K562 (cell line): ENCODE results near the gene NSMF. TPM values are rescaled to one million over a fixed set of nuclear protein-coding genes. Genes with fewer than 3 reads are reported as not detected.
A peak's percentile ranks its signal among the peaks of the same experiment; 100 is the strongest.

Experiments
- ATAC-seq: fragments of 200-7000 bp; cut with Tn5 transposase; 3 replicates; pipeline ENCODE4 v1.9.1; 2020; ENCODE audit warnings: moderate library complexity
- BruUV-seq: library from RNA; stranded (reverse); fragments of 400-500 nt; replicated peaks from 2 replicates; lab custom pipeline; 2021; lab: Mats Ljungman, UMichigan
- CTCF ChIA-PET: fragments of 300-600 bp; formaldehyde crosslinking; extraction: SDS; loops from one replicate; lab custom pipeline; 2021; ENCODE audit warnings: low intra/inter-chr PET ratio; lab: Yijun Ruan, JAX
- POLR2A ChIA-PET: fragments of 300-600, 350-650 bp; sonication (Branson Sonifier 250); formaldehyde crosslinking; extraction: SDS; loops from one replicate; lab custom pipeline; 2021; ENCODE audit warnings: antibody characterized with exemption, inconsistent platforms; lab: Yijun Ruan, JAX
- DNase-seq, 4 experiments: peaks; one replicate each; pipeline versions ENCODE4 v3.0.0 to v3.0.0-alpha.2; 2011 to 2018; ENCODE audit warnings: low spot score in 3 of 4, mixed read lengths in 3 of 4; ENCODE audit errors: extremely low read depth in 1 of 4
- FAIRE-seq: peaks from 2 replicates; lab custom pipeline; 2011; peaks lifted over from hg19 to GRCh38; lab: Jason Lieb, UNC
- H2AFZ ChIP-seq: 2 replicates; pipeline ENCODE4 v1.6.0; 2011; ENCODE audit warnings: low read depth, low read length, control low read depth, inconsistent platforms
- H3K27ac ChIP-seq: fragments of 200-600 bp; 3 replicates; pipeline ENCODE4 v1.8.0; 2011; ENCODE audit warnings: low read depth, mild to moderate bottlenecking, control low read depth, inconsistent platforms, low read length, moderate library complexity, mixed read lengths; ENCODE audit errors: extremely low read depth
- H3K27me3 ChIP-seq, 2 experiments: fragments of 300-600 bp in 1 of 2; 2 replicates in 1 of 2; 3 replicates in 1 of 2; pipeline versions ENCODE4 v1.6.0 to v1.8.0; 2011; ENCODE audit warnings: inconsistent platforms in 2 of 2, low read length in 2 of 2, mild to moderate bottlenecking in 1 of 2, mixed read lengths in 1 of 2, moderate library complexity in 1 of 2; ENCODE audit not compliant: control insufficient read depth in 2 of 2, insufficient read depth in 2 of 2
- H3K36me3 ChIP-seq: fragments of 300-600 bp; 3 replicates; pipeline ENCODE4 v1.8.0; 2011; ENCODE audit warnings: mild to moderate bottlenecking, low read length, inconsistent platforms; ENCODE audit not compliant: control insufficient read depth, insufficient read depth
- H3K4me1 ChIP-seq, 2 experiments: fragments of 200-600 bp in 1 of 2; replicated peaks in 1 of 2; 2 replicates in 1 of 2; 3 replicates in 1 of 2; pipeline versions ENCODE4 v1.5.1 to v1.8.0; 2011; ENCODE audit warnings: inconsistent platforms in 2 of 2, low read length in 2 of 2, mild to moderate bottlenecking in 1 of 2, mixed read lengths in 1 of 2, moderate library complexity in 1 of 2; ENCODE audit not compliant: control insufficient read depth in 2 of 2, insufficient read depth in 2 of 2
- H3K4me2 ChIP-seq: 2 replicates; pipeline ENCODE4 v1.6.1; 2011; ENCODE audit warnings: low read length, control low read depth, inconsistent platforms, mixed read lengths; ENCODE audit not compliant: insufficient read depth
- H3K4me3 ChIP-seq: fragments of 200-600 bp; sonication (generic), shearing (Covaris generic); 2 replicates; pipeline ENCODE4 v1.5.1; 2016; ENCODE audit warnings: control low read depth, inconsistent platforms
- H3K79me2 ChIP-seq: fragments of 200-600 bp; 3 replicates; pipeline ENCODE4 v1.8.0; 2011; ENCODE audit warnings: low read length, inconsistent platforms; ENCODE audit not compliant: control insufficient read depth, insufficient read depth
- H3K9ac ChIP-seq, 2 experiments: 2 replicates each; pipeline versions ENCODE4 v1.6.0 to v1.6.1; 2011; ENCODE audit warnings: low read depth in 2 of 2, low read length in 2 of 2, control low read depth in 1 of 2, inconsistent platforms in 1 of 2, mild to moderate bottlenecking in 1 of 2, mixed read lengths in 1 of 2; ENCODE audit not compliant: insufficient read depth in 1 of 2
- H3K9me1 ChIP-seq: one replicate; pipeline ENCODE4 v1.6.0; 2011; ENCODE audit warnings: inconsistent platforms, mild to moderate bottlenecking, low read length, moderate library complexity; ENCODE audit not compliant: control insufficient read depth, insufficient read depth
- H3K9me3 ChIP-seq: replicated peaks from 2 replicates; pipeline ENCODE4 v1.5.1; 2011; ENCODE audit warnings: low read depth, low read length, inconsistent platforms; ENCODE audit not compliant: control insufficient read depth, insufficient read depth
- H4K20me1 ChIP-seq: replicated peaks from 2 replicates; pipeline ENCODE4 v1.6.1; 2011; ENCODE audit warnings: low read length, inconsistent platforms, mixed read lengths; ENCODE audit not compliant: control insufficient read depth, insufficient read depth
- CBFB ChIP-seq: sonication (generic); formaldehyde crosslinking; IDR thresholded peaks from 2 replicates; pipeline ENCODE4 v1.4.0; 2020; ENCODE audit warnings: mild to moderate bottlenecking, missing genetic modification reagents
- MYNN ChIP-seq, 2 experiments: sonication (generic); formaldehyde crosslinking in 1 of 2; IDR thresholded peaks; 2 replicates each; pipeline versions ENCODE4 v1.5.0 to v1.6.1; 2016 to 2020; ENCODE audit warnings: antibody characterized with exemption in 1 of 2, missing genetic modification reagents in 1 of 2
- NFYB ChIP-seq: IDR thresholded peaks from 2 replicates; pipeline ENCODE4 v1.6.1; 2011; ENCODE audit warnings: mild to moderate bottlenecking, moderate library complexity; ENCODE audit not compliant: insufficient read length; ENCODE audit errors: extremely low read depth
- POLR2G ChIP-seq: fragments of 200-400 bp; formaldehyde crosslinking; IDR thresholded peaks from 2 replicates; pipeline ENCODE4 v1.6.1; 2017; ENCODE audit warnings: low read depth, mild to moderate bottlenecking, antibody characterized with exemption, low read length, moderate library complexity
- RBFOX2 ChIP-seq: fragments of 200-400 bp; formaldehyde crosslinking; IDR thresholded peaks from 2 replicates; pipeline ENCODE4 v1.6.1; 2017; ENCODE audit warnings: low read depth, mild to moderate bottlenecking, low read length, moderate library complexity
- SUPT5H ChIP-seq: fragments of 450-650 bp; IDR thresholded peaks from 2 replicates; pipeline ENCODE4 v1.6.1; 2016
- ZNF696 ChIP-seq: fragments of 250-450 bp; sonication (Bioruptor Pico); conservative IDR thresholded peaks from 2 replicates; pipeline ENCODE4 v1.4.0; 2020; ENCODE audit warnings: mild to moderate bottlenecking, moderate library complexity
- ZNF717 ChIP-seq: fragments of 250-450 bp; sonication (Bioruptor Pico); IDR thresholded peaks from 2 replicates; pipeline ENCODE4 v1.5.0; 2021
- ZSCAN29 ChIP-seq: fragments of 450-650 bp; IDR thresholded peaks from 2 replicates; pipeline ENCODE4 v1.6.1; 2017
- WGBS: fragments of 100-300 bp; shearing (Covaris generic); methylation state at CpG from one replicate; pipeline ENCODE4 v1.1.6; 2016; ENCODE audit warnings: low coverage, mixed read lengths; ENCODE audit not compliant: insufficient coverage; ENCODE audit errors: missing lambda C conversion rate; 5-methylcytosine and 5-hydroxymethylcytosine counted together
- in situ Hi-C: fragments of 300-500 bp; cut with MboI; formaldehyde crosslinking; loops from 4 replicates; pipeline ENCODE4 v1.15.0; 2018; ENCODE audit warnings: inconsistent platforms, mixed read lengths
- intact Hi-C: fragments of 100-400 bp; cut with micrococcal nuclease; formaldehyde crosslinking; loops from 2 replicates; pipeline ENCODE4 v1.14.2; 2022
- polyA plus RNA-seq, 8 experiments: library from polyadenylated mRNA; depleted of rRNA in 4 of 8; stranded (reverse) in 5 of 8; unstranded in 3 of 8; fragments of >200 nt; fragmentation: Nextera tagmentation in 2 of 8; fragmentation: Illumina TruSeq in 1 of 8; extraction: Ambion mirVana in 2 of 8; extraction: Trizol in 1 of 8; gene quantifications; 2 replicates each; pipeline versions ENCODE4 v1.2.1 to v1.2.3, GENCODE V29; 2011 to 2014; ENCODE audit warnings: inconsistent platforms in 1 of 8, missing spikeins in 1 of 8
- total RNA-seq, 7 experiments: library from RNA; depleted of rRNA in 6 of 7; stranded (reverse); fragments of >200 nt in 6 of 7; fragmentation: Illumina TruSeq in 2 of 7; extraction: Trizol in 2 of 7; gene quantifications; 2 replicates each; pipeline versions ENCODE4 v1.2.1 to v1.2.3, GENCODE V29; 2011 to 2021; ENCODE audit warnings: low replicate concordance in 1 of 7
- TF ChIP-seq, protein P1 (sequence below): fragments of 200-800 bp; sonication (Bioruptor generic); IDR thresholded peaks from 2 replicates; pipeline ENCODE4 v1.6.1; 2017; ENCODE audit warnings: missing genetic modification characterization, missing compliant biosample characterization
- TF ChIP-seq, protein P2 (sequence below): sonication (generic); formaldehyde crosslinking; IDR thresholded peaks from 2 replicates; pipeline ENCODE4 v1.8.1; 2023; ENCODE audit warnings: mild to moderate bottlenecking, missing genetic modification reagents, moderate library complexity

Gene NSMF
- total and polyA plus RNA-seq, 9 of the 15 experiments (the other 6 are each of a cell fraction or from before 2014, with no cell fraction given) = 0.20 to 82.7 (median 29.3) TPM

DNA sequence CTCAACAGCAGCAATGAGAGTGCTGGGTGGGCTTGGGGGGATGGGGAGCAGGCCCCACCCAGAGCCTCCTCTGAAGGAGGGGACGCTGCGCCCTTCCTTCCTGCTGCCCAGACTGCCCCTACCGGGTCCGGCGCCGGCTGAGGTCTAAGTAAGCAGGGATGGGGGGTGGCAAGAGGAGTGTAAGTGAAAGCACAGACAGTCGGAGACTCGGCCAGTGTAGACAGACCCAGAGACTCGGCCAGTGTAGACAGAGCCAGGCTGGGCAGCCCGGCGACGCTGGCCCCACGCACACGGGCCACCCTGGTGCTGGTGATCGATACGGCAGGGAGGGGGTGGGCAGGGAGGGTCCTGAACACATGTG is 10.6 kb downstream of the NSMF start:
- Histone ChIP-seq H3K36me3 (peaks cover 34% of the 10 kb centered on the region), H3K27ac (no peak overlapping the region), H3K9ac (no peak overlapping the region), H3K79me2 (no peaks in the 10 kb centered on the region), H4K20me1 (no peaks in the 10 kb centered on the region), H3K9me1 (no peaks in the 10 kb centered on the region), H3K9me3 (no peaks in the 10 kb centered on the region), H2AFZ (no peak overlapping the region), H3K4me2 (no peak overlapping the region), H3K4me1 (peaks cover 8 to 70% of the 10 kb centered on the region in 2 experiments), H3K4me3 (no peak overlapping the region), H3K27me3 (no peaks in the 10 kb centered on the region)
- TF ChIP-seq ZSCAN29 (peak; percentile 65; the same call in 1 of the 2 replicates), ZNF696 (CRISPR knock-in tag) (no peak)
- CTCF ChIA-PET = no interaction called here
- WGBS = 98% methylated on average over 11 of the region's 16 CpGs
- in situ Hi-C loops = loop anchor here (5.0 kb wide), 1 partner anchor 161 kb away; no protein-coding TSS in a partner anchor
- intact Hi-C loops = loop anchor here (5.0 to 10.0 kb wide), 2 partner anchors 86 to 146 kb away; partner anchors contain the start of gene NRARP
- no TSS peak for BruUV-seq
- no peak for DNase-seq
- no peak for ATAC-seq
- POLR2A ChIA-PET = interaction anchor here (0.6 to 1.5 kb wide), 3 partner anchors 15 to 561 kb away, joined by 3 to 7 read pairs (median 6); partner anchors contain the start of gene NRARP
- no peak for FAIRE-seq

DNA sequence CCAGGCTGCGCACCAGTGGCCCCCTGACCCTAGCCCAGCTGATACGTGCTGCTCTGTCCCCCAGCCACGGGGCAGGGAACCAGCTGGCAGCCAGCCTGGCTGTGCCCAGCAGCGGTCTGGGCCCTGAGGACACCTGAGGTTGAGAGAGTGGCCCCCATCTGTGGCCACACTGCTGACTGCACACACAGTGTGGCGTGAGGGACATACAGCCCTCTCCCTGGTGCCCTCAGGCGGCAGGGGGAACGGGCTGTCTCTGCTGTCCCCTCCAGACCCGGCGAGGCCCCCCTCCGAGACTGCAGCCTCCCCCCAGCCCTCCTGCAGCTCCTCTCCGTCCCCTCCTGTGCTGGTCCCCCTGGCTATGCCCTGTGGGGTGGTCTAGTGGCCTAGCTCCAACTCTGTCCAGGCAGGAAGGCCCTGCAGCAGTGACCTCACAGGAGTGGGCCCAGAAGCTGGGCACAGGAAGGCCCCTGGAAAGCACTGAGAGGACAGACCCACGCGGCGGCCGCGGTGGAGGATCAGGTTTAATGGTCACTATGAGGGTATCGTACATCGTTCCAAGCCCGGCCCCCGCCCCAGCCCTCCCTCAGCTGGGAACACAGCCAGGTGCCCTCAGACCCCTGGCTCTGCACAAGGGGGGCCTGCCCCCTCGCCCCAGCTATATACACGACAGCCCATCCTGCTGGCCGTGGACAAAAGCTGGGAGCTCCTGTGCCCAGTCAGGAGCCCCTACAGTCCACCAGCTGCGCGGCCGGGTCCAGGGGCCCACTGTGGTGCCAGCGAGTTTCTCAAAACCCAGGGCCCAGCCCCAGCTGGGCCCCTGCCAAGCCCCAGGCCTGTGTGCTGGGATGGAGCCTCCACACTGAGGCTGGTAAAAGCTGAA is 11.2 kb downstream of the NSMF start:
- ATAC-seq (no peak), FAIRE-seq (no peak), DNase-seq (no peak)
- intact Hi-C loops (loop anchor here (5.0 to 10.0 kb wide), 2 partner anchors 87 to 146 kb away; partner anchors contain the start of gene NRARP), in situ Hi-C loops (loop anchor here (5.0 kb wide), 1 partner anchor 161 kb away; no protein-coding TSS in a partner anchor)
- Histone ChIP-seq H3K27ac (no peak overlapping the region), H3K36me3 (peaks cover 28% of the 10 kb centered on the region), H3K4me3 (no peak overlapping the region), H3K4me1 (peaks cover 8 to 64% of the 10 kb centered on the region in 2 experiments; a peak in 4 of 5 replicates), H4K20me1 (no peaks in the 10 kb centered on the region), H3K9me1 (no peaks in the 10 kb centered on the region), H3K27me3 (no peaks in the 10 kb centered on the region), H3K9ac (0 out of 4 replicates have a peak overlapping the region, but pooled peaks of 1 of the 2 experiments have one; percentile 31), H3K9me3 (no peaks in the 10 kb centered on the region), H3K79me2 (no peaks in the 10 kb centered on the region), H3K4me2 (no peak overlapping the region), H2AFZ (no peak overlapping the region)
- ChIA-PET POLR2A (interaction anchor here (0.6 to 1.5 kb wide), 6 partner anchors 9 to 561 kb away, joined by 3 to 7 read pairs (median 3); partner anchors contain the start of gene NRARP), CTCF (no interaction called here)
- BruUV-seq = no TSS peak
- WGBS = 92% methylated on average over 22 of the region's 27 CpGs
- TF ChIP-seq, protein P1, sequence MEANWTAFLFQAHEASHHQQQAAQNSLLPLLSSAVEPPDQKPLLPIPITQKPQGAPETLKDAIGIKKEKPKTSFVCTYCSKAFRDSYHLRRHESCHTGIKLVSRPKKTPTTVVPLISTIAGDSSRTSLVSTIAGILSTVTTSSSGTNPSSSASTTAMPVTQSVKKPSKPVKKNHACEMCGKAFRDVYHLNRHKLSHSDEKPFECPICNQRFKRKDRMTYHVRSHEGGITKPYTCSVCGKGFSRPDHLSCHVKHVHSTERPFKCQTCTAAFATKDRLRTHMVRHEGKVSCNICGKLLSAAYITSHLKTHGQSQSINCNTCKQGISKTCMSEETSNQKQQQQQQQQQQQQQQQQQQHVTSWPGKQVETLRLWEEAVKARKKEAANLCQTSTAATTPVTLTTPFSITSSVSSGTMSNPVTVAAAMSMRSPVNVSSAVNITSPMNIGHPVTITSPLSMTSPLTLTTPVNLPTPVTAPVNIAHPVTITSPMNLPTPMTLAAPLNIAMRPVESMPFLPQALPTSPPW (CRISPR knock-in tag) = 0 out of 2 replicates have a peak, but pooled peaks have one; percentile 13
- TF ChIP-seq POLR2G (0 out of 2 replicates have a peak, but pooled peaks have one; percentile 52), SUPT5H (peak; percentile 19; the same call in 1 of the 2 replicates), ZNF717 (CRISPR knock-in tag) (no peak), NFYB (no peak), CBFB (no peak), MYNN (IDR thresholded peaks at IDR 0.05) (0 out of 2 replicates have a peak, but pooled peaks have one; percentile 32), MYNN (CRISPR knock-in tag; IDR thresholded peaks at IDR 0.05) (no peak), RBFOX2 (peak; percentile 51)
- TF ChIP-seq, protein P2, sequence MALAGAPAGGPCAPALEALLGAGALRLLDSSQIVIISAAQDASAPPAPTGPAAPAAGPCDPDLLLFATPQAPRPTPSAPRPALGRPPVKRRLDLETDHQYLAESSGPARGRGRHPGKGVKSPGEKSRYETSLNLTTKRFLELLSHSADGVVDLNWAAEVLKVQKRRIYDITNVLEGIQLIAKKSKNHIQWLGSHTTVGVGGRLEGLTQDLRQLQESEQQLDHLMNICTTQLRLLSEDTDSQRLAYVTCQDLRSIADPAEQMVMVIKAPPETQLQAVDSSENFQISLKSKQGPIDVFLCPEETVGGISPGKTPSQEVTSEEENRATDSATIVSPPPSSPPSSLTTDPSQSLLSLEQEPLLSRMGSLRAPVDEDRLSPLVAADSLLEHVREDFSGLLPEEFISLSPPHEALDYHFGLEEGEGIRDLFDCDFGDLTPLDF = no peak
